HCT116 (cell line): ENCODE results near the gene TRMU. TPM values are rescaled to one million over a fixed set of nuclear protein-coding genes. Genes with fewer than 3 reads are reported as not detected.

Experiments used
- ATAC-seq: fragments of 200-7000 bp; cut with Tn5 transposase; 2 replicates; pipeline ENCODE4 v1.9.1; 2020; ENCODE audit warnings: mild to moderate bottlenecking, moderate library complexity
- BruUV-seq: library from RNA; stranded (reverse); fragments of 400-500 nt; replicated peaks from 2 replicates; lab custom pipeline; 2021; lab: Mats Ljungman, UMichigan
- CTCF ChIA-PET: fragments of 300-600 bp; sonication (Branson Sonifier 250); formaldehyde crosslinking; loops from one replicate; lab custom pipeline; 2021; ENCODE audit warnings: antibody characterized with exemption; lab: Charles Lee
- POLR2A ChIA-PET: fragments of 300-600, 350-600 bp; sonication (Branson Sonifier 250); formaldehyde crosslinking; loops from one replicate; lab custom pipeline; 2021; ENCODE audit warnings: antibody characterized with exemption; lab: Charles Lee
- RAD21 ChIA-PET, 2 experiments: fragments of 300-600 bp; sonication (Branson Sonifier 250); formaldehyde crosslinking; loops; one replicate each; lab custom pipeline; 2023; ENCODE audit warnings: low total read pairs in 2 of 2; ENCODE audit not compliant: uncharacterized antibody in 2 of 2, unreplicated experiment in 2 of 2, low non-redundant PET in 1 of 2; lab: Charles Lee
- DNase-seq: peaks from one replicate; pipeline ENCODE4 v3.0.0-alpha.2; 2010; ENCODE audit warnings: low read depth, low spot score
- H2AFZ ChIP-seq: fragments of 200-600 bp; shearing (Covaris generic), sonication (generic); 2 replicates; pipeline ENCODE4 v1.6.1; 2017; ENCODE audit warnings: low read depth, mixed run types, mixed read lengths, antibody characterized with exemption, low read length; ENCODE audit not compliant: poor library complexity, severe bottlenecking
- H3K27ac ChIP-seq: 2 replicates; pipeline ENCODE4 v1.5.1; 2012; ENCODE audit warnings: low read depth, low read length
- H3K27me3 ChIP-seq: fragments of 200-600 bp; sonication (generic); 2 replicates; pipeline ENCODE4 v1.6.1; 2016; ENCODE audit warnings: mixed run types, low read length, mixed read lengths; ENCODE audit not compliant: insufficient read depth
- H3K36me3 ChIP-seq, 2 experiments: fragments of 200-500 bp in 1 of 2; fragments of 200-600 bp in 1 of 2; sonication (Bioruptor generic) in 1 of 2; sonication (generic) in 1 of 2; 2 replicates each; pipeline versions ENCODE4 v1.5.1 to v1.6.1; 2014 to 2016; ENCODE audit warnings: low read length in 2 of 2, inconsistent platforms in 1 of 2, mixed read lengths in 1 of 2, mixed run types in 1 of 2; ENCODE audit not compliant: insufficient read depth in 2 of 2, control insufficient read depth in 1 of 2
- H3K4me1 ChIP-seq, 2 experiments: fragments of 200-600 bp in 1 of 2; sonication (generic) in 1 of 2; 2 replicates each; pipeline versions ENCODE4 v1.5.1 to v1.6.1; 2012 to 2017; ENCODE audit warnings: low read length in 2 of 2, inconsistent platforms in 1 of 2, mild to moderate bottlenecking in 1 of 2, mixed read lengths in 1 of 2, mixed run types in 1 of 2, moderate library complexity in 1 of 2; ENCODE audit not compliant: insufficient read depth in 2 of 2, control insufficient read depth in 1 of 2
- H3K4me2 ChIP-seq: fragments of 200-600 bp; sonication (generic); 2 replicates; pipeline ENCODE4 v1.6.1; 2017; ENCODE audit warnings: mixed run types, low read length, mixed read lengths
- H3K4me3 ChIP-seq, 2 experiments: fragments of 200-600 bp in 1 of 2; sonication (generic) in 1 of 2; replicated peaks in 1 of 2; 2 replicates each; pipeline ENCODE4 v1.5.1; 2011 to 2016; ENCODE audit warnings: low read length in 2 of 2, control low read depth in 1 of 2, low read depth in 1 of 2, mild to moderate bottlenecking in 1 of 2, mixed read lengths in 1 of 2, mixed run types in 1 of 2
- H3K79me2 ChIP-seq: fragments of 200-600 bp; sonication (generic); 2 replicates; pipeline ENCODE4 v1.6.1; 2017; ENCODE audit warnings: mild to moderate bottlenecking, mixed run types, low read length, moderate library complexity, mixed read lengths; ENCODE audit not compliant: insufficient read depth
- H3K9ac ChIP-seq: fragments of 200-600 bp; sonication (generic); 2 replicates; pipeline ENCODE4 v1.6.1; 2016; ENCODE audit warnings: low read length, mixed read lengths
- H3K9me2 ChIP-seq: fragments of 200-600 bp; sonication (generic), shearing (Covaris generic); 2 replicates; pipeline ENCODE4 v1.6.1; 2017; ENCODE audit warnings: mixed run types, mild to moderate bottlenecking, moderate library complexity; ENCODE audit not compliant: insufficient read depth
- H3K9me3 ChIP-seq, 2 experiments: fragments of 200-500 bp in 1 of 2; fragments of 200-600 bp in 1 of 2; sonication (Bioruptor generic) in 1 of 2; sonication (generic) in 1 of 2; 2 replicates each; pipeline ENCODE4 v1.6.1; 2014 to 2017; ENCODE audit warnings: low read length in 2 of 2, mixed read lengths in 2 of 2, inconsistent platforms in 1 of 2, low read depth in 1 of 2, mild to moderate bottlenecking in 1 of 2, mixed run types in 1 of 2, moderate library complexity in 1 of 2; ENCODE audit not compliant: control insufficient read depth in 1 of 2, insufficient read depth in 1 of 2
- H4K20me1 ChIP-seq: fragments of 200-600 bp; sonication (generic), shearing (Covaris generic); 2 replicates; pipeline ENCODE4 v1.6.1; 2017; ENCODE audit warnings: mixed run types, mild to moderate bottlenecking, moderate library complexity; ENCODE audit not compliant: insufficient read depth
- CEBPB ChIP-seq: IDR thresholded peaks from 2 replicates; pipeline ENCODE4 v1.6.1; 2012; ENCODE audit warnings: low read depth
- EGR1 ChIP-seq: IDR thresholded peaks from 2 replicates; pipeline ENCODE4 v1.6.1; 2012; ENCODE audit warnings: low read depth
- ELF1 ChIP-seq: IDR thresholded peaks from 2 replicates; pipeline ENCODE4 v1.6.1; 2012; ENCODE audit warnings: low read depth, borderline replicate concordance
- EZH2 ChIP-seq: fragments of 200-600 bp; sonication (generic); IDR thresholded peaks from 2 replicates; pipeline ENCODE4 v1.6.1; 2017; ENCODE audit warnings: antibody characterized with exemption, mixed run types
- FOSL1 ChIP-seq: IDR thresholded peaks from 2 replicates; pipeline ENCODE4 v1.6.1; 2012; ENCODE audit warnings: low read depth
- POLR2A ChIP-seq: IDR thresholded peaks from 2 replicates; pipeline ENCODE4 v1.7.0; 2011; ENCODE audit warnings: borderline replicate concordance; ENCODE audit not compliant: insufficient read depth, insufficient read length; ENCODE audit errors: extremely low read depth
- RAD21 ChIP-seq: IDR thresholded peaks from 2 replicates; pipeline ENCODE4 v1.6.1; 2012; ENCODE audit warnings: low read depth, mild to moderate bottlenecking
- SIN3A ChIP-seq: IDR thresholded peaks from 2 replicates; pipeline ENCODE4 v1.6.1; 2012; ENCODE audit warnings: low read depth
- SP1 ChIP-seq: IDR thresholded peaks from 2 replicates; pipeline ENCODE4 v1.6.1; 2012; ENCODE audit warnings: low read depth
- YY1 ChIP-seq: IDR thresholded peaks from 2 replicates; pipeline ENCODE4 v1.6.1; 2011; ENCODE audit warnings: low read length, low read depth, moderate library complexity, mild to moderate bottlenecking; ENCODE audit not compliant: insufficient replicate concordance; ENCODE audit errors: extremely low read depth
- ZNF274 ChIP-seq: fragments of 200-500 bp; sonication (Bioruptor generic); IDR thresholded peaks from 2 replicates; pipeline ENCODE4 v1.6.1; 2014; ENCODE audit warnings: mild to moderate bottlenecking, low read depth, low read length, inconsistent platforms
- intact Hi-C: fragments of 100-400 bp; cut with micrococcal nuclease; formaldehyde crosslinking; loops from 2 replicates; pipeline ENCODE4 v1.10.0; 2022
- total RNA-seq: library from RNA; stranded (reverse); gene quantifications from one replicate; pipeline ENCODE4 v1.2.1, GENCODE V29; 2021; ENCODE audit not compliant: unreplicated experiment
- TF ChIP-seq, protein P1 (sequence below): IDR thresholded peaks from 2 replicates; pipeline ENCODE4 v1.6.1; 2012
- TF ChIP-seq, protein P2 (sequence below): IDR thresholded peaks from 2 replicates; pipeline ENCODE4 v1.6.1; 2011; ENCODE audit warnings: mild to moderate bottlenecking, low read length, moderate library complexity; ENCODE audit not compliant: insufficient replicate concordance; ENCODE audit errors: extremely low read depth
- TF ChIP-seq, protein P3 (sequence below), 3 experiments: fragments of 200-600 bp in 1 of 3; sonication (generic) in 1 of 3; IDR thresholded peaks in 2 of 3; conservative IDR thresholded peaks in 1 of 3; 2 replicates each; pipeline ENCODE4 v1.5.1; 2012 to 2017; ENCODE audit warnings: low read depth in 2 of 3, low read length in 2 of 3, antibody characterized with exemption in 1 of 3, borderline replicate concordance in 1 of 3, control low read depth in 1 of 3, mild to moderate bottlenecking in 1 of 3, mixed read lengths in 1 of 3, mixed run types in 1 of 3, moderate library complexity in 1 of 3; ENCODE audit not compliant: insufficient read depth in 1 of 3

The TRMU gene
- total RNA-seq, 1 experiment from 2014 or later: 65.4 TPM

DNA sequence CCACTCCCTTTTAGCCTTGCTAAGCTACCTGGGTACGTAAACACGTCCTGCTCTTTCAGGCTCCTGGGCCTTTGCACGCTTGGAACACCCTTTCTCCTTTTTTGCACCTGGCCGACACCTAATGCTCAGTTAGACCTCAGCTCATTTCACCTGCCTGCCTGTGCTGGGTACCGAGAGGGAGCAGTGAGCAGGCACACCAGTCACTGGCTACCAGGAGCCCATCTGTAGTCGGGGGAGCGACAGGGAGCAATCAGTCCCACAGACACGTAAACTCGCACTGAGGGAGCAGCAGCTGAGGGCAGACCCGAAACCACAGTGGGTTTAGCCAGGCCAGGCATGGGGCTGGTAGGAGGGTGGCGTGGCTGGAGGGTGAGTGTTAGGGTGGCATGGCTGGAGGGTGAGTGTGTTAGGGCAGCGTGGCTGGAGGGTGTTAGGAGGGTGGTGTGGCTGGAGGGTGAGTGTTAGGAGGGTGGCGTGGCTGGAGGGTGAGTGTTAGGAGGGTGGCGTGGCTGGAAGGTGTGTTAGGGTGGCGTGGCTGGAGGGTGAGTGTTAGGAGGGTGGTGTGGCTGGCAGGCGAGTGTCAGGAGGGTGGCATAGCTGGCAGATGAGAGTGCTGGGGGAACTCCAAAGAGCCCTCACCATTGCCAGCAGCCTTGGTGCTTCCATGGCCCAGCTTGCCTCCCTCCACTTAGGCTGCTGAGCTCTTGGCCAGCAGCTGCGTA lies 45.2 kb upstream of the TRMU start:
- peaks cover 14 to 15% of the 10 kb centered on the region in 2 experiments; a peak in 3 of 4 replicates for H3K36me3 ChIP-seq
- H3K4me3 ChIP-seq: no peak overlapping the region
- H3K27me3 ChIP-seq: no peaks in the 10 kb centered on the region
- CTCF ChIA-PET: no interaction called here
- TF ChIP-seq ELF1: no peak
- H4K20me1 ChIP-seq: no peaks in the 10 kb centered on the region
- H3K79me2 ChIP-seq: no peaks in the 10 kb centered on the region
- POLR2A ChIA-PET: no interaction called here
- no peak overlapping the region for H3K4me2 ChIP-seq
- no peak overlapping the region for H3K27ac ChIP-seq
- no peaks in the 10 kb centered on the region for H3K9me3 ChIP-seq
- no peaks in the 10 kb centered on the region for H3K9me2 ChIP-seq
- intact Hi-C loops: no loop called here
- DNase-seq: no peak
- H3K9ac ChIP-seq: no peak overlapping the region
- no peak for ATAC-seq
- H3K4me1 ChIP-seq: peaks cover 0 to 1% of the 10 kb centered on the region in 2 experiments; a peak in 2 of 4 replicates
- no TSS peak for BruUV-seq
- RAD21 ChIA-PET: no interaction called here
- H2AFZ ChIP-seq: no peak overlapping the region

DNA sequence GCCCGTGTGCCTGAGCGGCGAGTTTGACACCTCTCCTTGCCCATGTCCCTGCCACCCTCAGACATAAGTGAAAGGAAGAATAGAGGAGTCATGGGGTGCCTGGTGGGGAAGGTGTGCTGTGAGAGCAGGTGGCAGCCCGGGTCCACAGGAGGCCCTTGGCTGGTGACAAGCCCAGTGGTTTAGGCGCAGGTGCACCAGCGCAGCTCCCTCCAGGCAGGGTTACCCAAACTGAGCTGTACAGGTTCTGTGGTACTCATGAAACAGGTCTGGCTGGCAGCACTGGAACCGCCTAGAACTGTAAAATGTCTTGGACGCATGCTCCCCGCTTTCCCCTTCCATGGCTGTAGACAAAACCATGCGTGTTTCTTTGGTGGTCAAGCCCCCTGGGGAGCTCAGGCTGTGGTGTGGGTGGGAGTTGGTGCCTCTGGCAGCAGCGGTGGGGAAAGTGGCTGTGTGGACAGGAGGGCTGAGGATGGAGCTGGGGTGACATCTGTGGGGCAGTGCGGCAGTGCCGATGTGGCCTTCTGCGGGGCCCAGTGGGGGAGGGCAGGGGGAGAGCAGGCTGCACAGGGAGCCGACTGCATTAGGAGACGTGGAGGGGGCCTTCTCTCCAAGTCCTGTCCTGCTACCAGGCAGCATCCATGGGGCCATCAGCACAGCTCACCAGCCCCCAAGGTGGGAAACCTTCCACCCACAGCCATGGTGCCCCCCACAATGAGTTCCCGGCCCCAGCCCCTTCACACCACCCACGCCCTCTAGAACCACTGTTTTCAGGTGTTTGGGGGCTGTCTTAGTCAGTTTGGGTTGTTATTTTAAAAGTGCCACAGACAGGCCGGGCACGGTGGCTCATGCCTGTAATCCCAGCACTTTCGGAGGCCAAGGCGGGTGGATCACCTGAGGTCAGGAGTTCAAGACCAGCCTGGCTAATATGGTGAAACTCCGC lies 44.4 kb upstream of the TRMU start:
- Histone ChIP-seq H3K27ac (no peak overlapping the region), H3K36me3 (peaks cover 11% of the 10 kb centered on the region in 2 experiments; a peak in 3 of 4 replicates), H3K79me2 (no peaks in the 10 kb centered on the region), H2AFZ (no peak overlapping the region), H3K9ac (no peak overlapping the region), H3K4me2 (no peak overlapping the region), H3K27me3 (no peaks in the 10 kb centered on the region), H3K4me1 (peaks cover 7 to 10% of the 10 kb centered on the region in 2 experiments; a peak in 3 of 4 replicates), H3K9me2 (no peaks in the 10 kb centered on the region), H3K9me3 (no peaks in the 10 kb centered on the region), H3K4me3 (no peak overlapping the region), H4K20me1 (no peaks in the 10 kb centered on the region)
- POLR2A ChIA-PET: no interaction called here
- CTCF ChIA-PET: no interaction called here
- no TSS peak for BruUV-seq
- RAD21 ChIA-PET: no interaction called here
- ATAC-seq: no peak
- intact Hi-C loops: no loop called here
- DNase-seq: no peak
- TF ChIP-seq, protein P1, sequence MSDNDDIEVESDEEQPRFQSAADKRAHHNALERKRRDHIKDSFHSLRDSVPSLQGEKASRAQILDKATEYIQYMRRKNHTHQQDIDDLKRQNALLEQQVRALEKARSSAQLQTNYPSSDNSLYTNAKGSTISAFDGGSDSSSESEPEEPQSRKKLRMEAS: no peak
- TF ChIP-seq SP1 (no peak), FOSL1 (no peak), EGR1 (no peak), ZNF274 (no peak), POLR2A (no peak), CEBPB (no peak), SIN3A (no peak), YY1 (no peak), ELF1 (no peak), EZH2 (no peak), RAD21 (no peak)
- TF ChIP-seq, protein P2, sequence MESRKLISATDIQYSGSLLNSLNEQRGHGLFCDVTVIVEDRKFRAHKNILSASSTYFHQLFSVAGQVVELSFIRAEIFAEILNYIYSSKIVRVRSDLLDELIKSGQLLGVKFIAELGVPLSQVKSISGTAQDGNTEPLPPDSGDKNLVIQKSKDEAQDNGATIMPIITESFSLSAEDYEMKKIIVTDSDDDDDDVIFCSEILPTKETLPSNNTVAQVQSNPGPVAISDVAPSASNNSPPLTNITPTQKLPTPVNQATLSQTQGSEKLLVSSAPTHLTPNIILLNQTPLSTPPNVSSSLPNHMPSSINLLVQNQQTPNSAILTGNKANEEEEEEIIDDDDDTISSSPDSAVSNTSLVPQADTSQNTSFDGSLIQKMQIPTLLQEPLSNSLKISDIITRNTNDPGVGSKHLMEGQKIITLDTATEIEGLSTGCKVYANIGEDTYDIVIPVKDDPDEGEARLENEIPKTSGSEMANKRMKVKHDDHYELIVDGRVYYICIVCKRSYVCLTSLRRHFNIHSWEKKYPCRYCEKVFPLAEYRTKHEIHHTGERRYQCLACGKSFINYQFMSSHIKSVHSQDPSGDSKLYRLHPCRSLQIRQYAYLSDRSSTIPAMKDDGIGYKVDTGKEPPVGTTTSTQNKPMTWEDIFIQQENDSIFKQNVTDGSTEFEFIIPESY: no peak
- TF ChIP-seq, protein P3, sequence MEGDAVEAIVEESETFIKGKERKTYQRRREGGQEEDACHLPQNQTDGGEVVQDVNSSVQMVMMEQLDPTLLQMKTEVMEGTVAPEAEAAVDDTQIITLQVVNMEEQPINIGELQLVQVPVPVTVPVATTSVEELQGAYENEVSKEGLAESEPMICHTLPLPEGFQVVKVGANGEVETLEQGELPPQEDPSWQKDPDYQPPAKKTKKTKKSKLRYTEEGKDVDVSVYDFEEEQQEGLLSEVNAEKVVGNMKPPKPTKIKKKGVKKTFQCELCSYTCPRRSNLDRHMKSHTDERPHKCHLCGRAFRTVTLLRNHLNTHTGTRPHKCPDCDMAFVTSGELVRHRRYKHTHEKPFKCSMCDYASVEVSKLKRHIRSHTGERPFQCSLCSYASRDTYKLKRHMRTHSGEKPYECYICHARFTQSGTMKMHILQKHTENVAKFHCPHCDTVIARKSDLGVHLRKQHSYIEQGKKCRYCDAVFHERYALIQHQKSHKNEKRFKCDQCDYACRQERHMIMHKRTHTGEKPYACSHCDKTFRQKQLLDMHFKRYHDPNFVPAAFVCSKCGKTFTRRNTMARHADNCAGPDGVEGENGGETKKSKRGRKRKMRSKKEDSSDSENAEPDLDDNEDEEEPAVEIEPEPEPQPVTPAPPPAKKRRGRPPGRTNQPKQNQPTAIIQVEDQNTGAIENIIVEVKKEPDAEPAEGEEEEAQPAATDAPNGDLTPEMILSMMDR (IDR thresholded peaks at IDR 0.05 in 2 of 3, conservative IDR thresholded peaks at IDR 0.05 in 1 of 3; ENCODE audit: borderline replicate concordance in 1 of 3, insufficient read depth in 1 of 3, low read depth in 2 of 3, low read length in 2 of 3): no peak
